ENCODE data around the gene NRG3. TPM values are rescaled to one million over a fixed set of nuclear protein-coding genes. Genes with fewer than 3 reads are reported as not detected.

The NRG3 gene
- total and polyA plus RNA-seq, 2 of the 8 experiments (the other 6 are each of a cell fraction or from before 2014, with no cell fraction given) = 4.2 to 5.0 TPM

DNA sequence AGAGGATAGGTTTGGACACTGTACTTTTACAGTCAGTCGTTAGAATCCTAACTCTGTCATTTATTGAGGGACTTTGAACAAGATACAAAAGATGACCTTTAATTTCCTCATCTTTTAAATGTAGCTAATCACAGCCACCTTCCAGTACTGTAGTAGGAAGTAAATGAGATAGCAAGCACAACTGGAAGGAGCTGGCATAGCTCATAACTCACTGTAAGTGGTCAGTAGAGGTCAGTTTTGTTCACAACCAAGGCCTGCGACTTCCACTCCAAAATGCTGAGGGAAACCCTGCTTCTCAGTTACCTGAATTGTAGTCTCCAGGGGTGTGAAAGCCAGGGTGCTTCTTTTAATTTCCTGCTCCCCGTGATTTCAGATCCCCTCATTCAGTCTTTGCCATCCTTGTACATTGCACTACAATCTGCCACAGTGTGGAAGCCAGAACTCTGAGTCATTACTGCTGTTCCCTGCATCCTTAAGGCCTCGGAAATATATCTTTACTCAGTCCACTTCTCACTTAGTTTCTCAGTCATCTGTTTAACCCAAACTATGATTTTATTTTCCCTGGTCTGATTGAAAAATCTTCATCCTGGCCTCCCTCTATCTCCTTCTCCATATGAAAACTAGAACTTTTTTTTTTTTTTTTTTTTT lies 361.2 kb downstream of the NRG3 start (continued):
- no peak for TF ChIP-seq JUND (IDR thresholded peaks at IDR 0.05; ENCODE audit: low read length)
- TF ChIP-seq, protein P1, sequence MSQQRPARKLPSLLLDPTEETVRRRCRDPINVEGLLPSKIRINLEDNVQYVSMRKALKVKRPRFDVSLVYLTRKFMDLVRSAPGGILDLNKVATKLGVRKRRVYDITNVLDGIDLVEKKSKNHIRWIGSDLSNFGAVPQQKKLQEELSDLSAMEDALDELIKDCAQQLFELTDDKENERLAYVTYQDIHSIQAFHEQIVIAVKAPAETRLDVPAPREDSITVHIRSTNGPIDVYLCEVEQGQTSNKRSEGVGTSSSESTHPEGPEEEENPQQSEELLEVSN (IDR thresholded peaks at IDR 0.05) = no peak
